GM06990 (cell line): ENCODE measurements around the gene ARHGAP18.

Experiments used
- DNase-seq: peaks from one replicate; pipeline ENCODE4 v3.0.0-alpha.2; 2011; ENCODE audit not compliant: insufficient read length; ENCODE audit errors: extremely low read depth
- H3K27me3 ChIP-seq: replicated peaks from 2 replicates; pipeline ENCODE4 v1.6.0; 2011; ENCODE audit warnings: low read length; ENCODE audit not compliant: control insufficient read depth, insufficient read depth
- H3K36me3 ChIP-seq: 2 replicates; pipeline ENCODE4 v1.5.1; 2011; ENCODE audit warnings: low read length; ENCODE audit not compliant: control insufficient read depth, insufficient read depth
- H3K4me3 ChIP-seq: replicated peaks from 2 replicates; pipeline ENCODE4 v1.5.1; 2011; ENCODE audit warnings: low read depth, mild to moderate bottlenecking, control low read depth, low read length
- TF ChIP-seq, protein P1 (sequence below): IDR thresholded peaks from 2 replicates; pipeline ENCODE4 v1.5.1; 2011; ENCODE audit warnings: low read length, control low read depth, mild to moderate bottlenecking, inconsistent platforms; ENCODE audit not compliant: insufficient read depth, poor library complexity, severe bottlenecking

The ARHGAP18 gene

DNA sequence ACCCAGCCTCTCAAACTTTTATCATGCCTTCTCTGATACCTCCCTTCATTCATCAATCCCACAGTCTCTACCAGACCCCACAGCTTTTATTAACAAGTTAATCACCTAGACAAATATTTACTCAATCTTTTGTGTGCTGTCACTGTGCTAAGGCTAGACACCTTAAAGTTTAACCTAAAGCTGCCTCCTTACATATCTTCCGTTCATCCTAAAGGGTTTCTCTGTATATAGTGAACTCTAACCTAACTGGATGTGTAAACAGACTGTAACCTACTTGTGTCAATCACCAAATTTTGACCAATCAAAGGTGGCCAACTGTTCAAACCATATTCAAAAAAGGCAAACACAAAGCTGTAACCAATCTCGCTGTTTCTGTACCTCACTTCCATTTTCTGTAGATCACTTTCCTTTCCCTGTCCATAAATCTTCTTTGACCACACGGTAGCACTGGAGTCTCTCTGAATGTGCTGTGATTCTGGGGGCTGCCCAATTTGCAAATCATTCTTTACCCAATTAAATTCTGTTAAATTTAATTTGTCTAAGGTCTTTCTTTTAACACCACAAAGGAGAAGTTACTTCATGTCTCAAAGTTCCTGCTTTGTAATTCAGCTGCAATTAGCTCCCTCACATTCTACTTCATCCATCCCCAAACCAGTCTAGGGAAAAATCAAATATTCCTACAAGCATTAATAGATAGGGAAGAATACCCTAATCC, 72.5 kb downstream of the ARHGAP18 start:
- DNase-seq: no peak
- no peaks in the 10 kb centered on the region for H3K36me3 ChIP-seq
- TF ChIP-seq, protein P1, sequence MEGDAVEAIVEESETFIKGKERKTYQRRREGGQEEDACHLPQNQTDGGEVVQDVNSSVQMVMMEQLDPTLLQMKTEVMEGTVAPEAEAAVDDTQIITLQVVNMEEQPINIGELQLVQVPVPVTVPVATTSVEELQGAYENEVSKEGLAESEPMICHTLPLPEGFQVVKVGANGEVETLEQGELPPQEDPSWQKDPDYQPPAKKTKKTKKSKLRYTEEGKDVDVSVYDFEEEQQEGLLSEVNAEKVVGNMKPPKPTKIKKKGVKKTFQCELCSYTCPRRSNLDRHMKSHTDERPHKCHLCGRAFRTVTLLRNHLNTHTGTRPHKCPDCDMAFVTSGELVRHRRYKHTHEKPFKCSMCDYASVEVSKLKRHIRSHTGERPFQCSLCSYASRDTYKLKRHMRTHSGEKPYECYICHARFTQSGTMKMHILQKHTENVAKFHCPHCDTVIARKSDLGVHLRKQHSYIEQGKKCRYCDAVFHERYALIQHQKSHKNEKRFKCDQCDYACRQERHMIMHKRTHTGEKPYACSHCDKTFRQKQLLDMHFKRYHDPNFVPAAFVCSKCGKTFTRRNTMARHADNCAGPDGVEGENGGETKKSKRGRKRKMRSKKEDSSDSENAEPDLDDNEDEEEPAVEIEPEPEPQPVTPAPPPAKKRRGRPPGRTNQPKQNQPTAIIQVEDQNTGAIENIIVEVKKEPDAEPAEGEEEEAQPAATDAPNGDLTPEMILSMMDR: no peak

DNA sequence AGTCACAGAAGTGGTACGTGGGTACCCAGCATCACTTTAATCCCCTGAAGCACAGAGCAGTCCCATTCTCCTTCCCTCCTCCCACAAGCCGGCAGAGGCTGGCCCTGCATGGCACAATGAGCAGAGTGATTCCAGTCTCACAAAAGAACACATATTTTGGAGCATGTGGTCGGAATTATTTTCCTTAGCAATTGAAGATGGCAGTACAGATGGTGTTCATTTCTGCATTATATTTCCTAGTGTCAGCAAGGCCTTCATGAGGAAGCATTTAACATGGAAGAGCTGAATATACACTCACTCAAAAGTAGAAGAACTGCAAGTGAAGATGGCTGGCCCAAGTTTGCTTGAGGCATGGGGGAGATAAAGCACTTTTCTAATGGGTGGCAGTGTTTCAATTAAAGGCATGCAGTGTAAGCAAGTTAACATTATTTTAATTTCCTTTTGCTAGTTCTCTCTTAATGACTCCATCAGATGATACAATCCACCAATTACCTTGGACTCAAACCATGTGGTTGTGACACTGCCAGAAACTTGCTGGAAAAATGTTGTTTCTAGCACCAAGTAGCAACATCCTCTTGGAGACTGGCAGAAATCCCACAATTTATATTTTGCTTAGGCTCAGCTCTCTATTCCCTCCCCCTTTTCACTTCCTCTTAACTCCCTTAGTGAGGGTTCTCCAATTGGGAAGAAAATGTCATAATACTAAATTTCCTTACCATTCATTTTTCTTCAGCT, 74.4 kb downstream of the ARHGAP18 start:
- no peak overlapping the region for H3K4me3 ChIP-seq
- no peak for DNase-seq
- H3K27me3 ChIP-seq: no peaks in the 10 kb centered on the region
- H3K36me3 ChIP-seq: no peaks in the 10 kb centered on the region
- TF ChIP-seq, protein P1: no peak

More for the DNA sequence above, 72.5 kb downstream of the ARHGAP18 start:
- Histone ChIP-seq H3K27me3 (no peaks in the 10 kb centered on the region), H3K4me3 (no peak overlapping the region)

DNA sequence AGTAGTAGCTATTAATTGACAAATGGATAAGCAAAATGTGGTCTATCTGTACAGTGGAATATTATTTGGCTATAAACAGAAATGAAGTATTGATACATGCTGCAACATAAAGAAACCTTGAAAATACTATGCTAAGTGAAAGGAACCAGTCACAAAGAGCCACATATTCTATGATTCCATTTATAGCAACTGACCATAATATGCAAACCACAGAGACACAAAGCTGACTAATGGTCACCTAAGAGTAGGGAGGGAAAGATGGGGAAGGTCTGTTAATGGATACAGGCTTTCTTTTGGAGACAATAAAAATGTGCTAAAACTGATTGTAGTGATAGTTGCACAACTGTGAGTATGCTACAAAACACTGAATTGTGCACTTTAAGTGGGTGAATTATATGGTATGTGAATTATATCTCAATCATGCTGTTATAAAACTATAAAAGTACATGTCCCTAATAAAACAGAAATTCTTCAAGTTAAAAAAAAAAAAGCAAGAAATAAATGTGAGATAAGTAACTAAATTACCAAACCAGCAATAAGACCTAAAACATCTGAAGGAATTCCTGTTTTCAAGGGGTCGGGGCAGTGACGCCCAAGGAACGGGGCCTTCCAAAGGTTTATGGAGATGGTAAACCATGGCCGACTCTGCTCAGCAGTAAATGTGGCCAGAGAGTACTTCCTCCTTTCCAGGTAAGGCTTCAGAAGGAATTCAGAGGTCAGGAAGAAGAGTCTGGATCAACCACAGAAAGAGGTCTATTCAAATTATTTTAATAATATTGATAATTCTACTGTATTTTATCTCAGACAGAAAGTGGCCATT, 75.4 kb downstream of the ARHGAP18 start:
- TF ChIP-seq, protein P1: no peak
- no peak for DNase-seq
- no peaks in the 10 kb centered on the region for H3K36me3 ChIP-seq
- H3K4me3 ChIP-seq: no peak overlapping the region
- H3K27me3 ChIP-seq: no peaks in the 10 kb centered on the region

DNA sequence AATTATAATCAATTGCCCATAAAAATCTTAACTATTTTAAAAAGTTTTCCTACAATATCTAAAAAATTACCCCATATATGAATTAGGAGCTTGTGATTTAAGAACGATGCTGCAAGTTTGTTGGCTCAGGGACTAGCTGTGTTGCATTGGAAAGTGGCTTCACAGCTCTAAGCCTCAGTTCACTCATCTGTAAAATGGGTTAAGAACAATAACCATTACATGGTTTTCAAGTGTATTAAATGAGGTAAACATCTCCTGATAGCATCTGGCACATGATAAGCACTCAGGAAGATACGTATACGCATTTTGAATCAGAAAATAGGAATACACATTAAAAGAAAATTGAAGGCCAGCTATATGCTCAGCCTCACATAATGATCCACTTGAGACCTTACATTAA, 76.4 kb downstream of the ARHGAP18 start:
- no peaks in the 10 kb centered on the region for H3K36me3 ChIP-seq

DNA sequence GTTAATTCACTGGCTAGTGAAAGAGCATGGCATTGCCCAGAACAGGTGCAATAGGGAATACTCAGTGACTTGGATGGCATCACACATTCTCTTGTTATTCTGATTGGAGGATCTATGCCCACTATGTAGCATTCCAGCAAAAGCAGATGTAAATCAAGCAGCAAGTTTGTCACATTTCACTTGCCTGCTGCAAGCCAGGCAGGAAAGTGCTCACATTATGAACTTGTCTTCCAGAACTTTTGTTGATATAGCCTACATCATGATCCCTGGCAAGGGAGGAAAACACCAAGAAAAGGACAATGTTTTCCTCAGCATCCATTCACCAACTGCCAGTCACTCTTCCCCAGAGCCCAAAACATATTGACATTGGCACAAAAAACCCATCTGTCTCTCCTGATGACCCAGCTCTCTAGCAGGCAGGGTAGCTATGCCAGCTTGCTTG, 77.8 kb downstream of the ARHGAP18 start:
- TF ChIP-seq, protein P1: no peak
- no peak for DNase-seq

More for the DNA sequence above, 76.4 kb downstream of the ARHGAP18 start:
- Histone ChIP-seq H3K4me3 (no peak overlapping the region), H3K27me3 (no peaks in the 10 kb centered on the region)
- TF ChIP-seq, protein P1: no peak
- DNase-seq: no peak

More for the DNA sequence above, 77.8 kb downstream of the ARHGAP18 start:
- H3K36me3 ChIP-seq: no peaks in the 10 kb centered on the region
- H3K27me3 ChIP-seq: no peaks in the 10 kb centered on the region
- no peak overlapping the region for H3K4me3 ChIP-seq
